ES-I3 (cell line): ENCODE measurements around the gene CD300LD.
"Not testable (repeated sequence)": the region's sequence is repeated elsewhere in the genome, so short reads cannot be mapped to it uniquely, and the experiment has no call there.

Experiments
- H3K36me3 ChIP-seq: 2 replicates; pipeline ENCODE4 v1.6.1; 2013; ENCODE audit warnings: mild to moderate bottlenecking, low read length, control low read depth, moderate library complexity; ENCODE audit not compliant: insufficient read depth
- H3K4me1 ChIP-seq: 2 replicates; pipeline ENCODE4 v1.6.1; 2013; ENCODE audit warnings: mild to moderate bottlenecking, control low read depth, low read length; ENCODE audit not compliant: insufficient read depth
- H3K9ac ChIP-seq: 2 replicates; pipeline ENCODE4 v1.6.1; 2013; ENCODE audit warnings: low read depth, mild to moderate bottlenecking, low read length, moderate library complexity
- H3K9me3 ChIP-seq: 2 replicates; pipeline ENCODE4 v1.6.1; 2013; ENCODE audit warnings: mild to moderate bottlenecking, low read length, moderate library complexity; ENCODE audit not compliant: control insufficient read depth, insufficient read depth

CD300LD gene

GRCh38 chr17:74571621-74572270 lies 20.3 kb downstream of the CD300LD start:
- peaks cover 11% of the 10 kb centered on the region; the same call in 1 of the 2 replicates for H3K4me1 ChIP-seq
- no peaks in the 10 kb centered on the region for H3K36me3 ChIP-seq
- no peaks in the 10 kb centered on the region for H3K9me3 ChIP-seq
- no peak overlapping the region for H3K9ac ChIP-seq

GRCh38 chr17:74569020-74570003 lies 22.8 kb downstream of the CD300LD start:
- Histone ChIP-seq H3K9me3 (no peaks in the 10 kb centered on the region), H3K9ac (no peak overlapping the region), H3K36me3 (no peaks in the 10 kb centered on the region), H3K4me1 (peaks cover 11% of the 10 kb centered on the region; the same call in 1 of the 2 replicates)

- Histone ChIP-seq H3K36me3 (no peaks in the 10 kb centered on the region), H3K9me3 (no peaks in the 10 kb centered on the region), H3K9ac (no peak overlapping the region), H3K4me1 (peaks cover 11% of the 10 kb centered on the region; the same call in 1 of the 2 replicates)
These were observed 23.8 kb downstream of the CD300LD start for GRCh38 chr17:74568106-74568873.

- Histone ChIP-seq H3K4me1 (peaks cover 11% of the 10 kb centered on the region; the same call in 1 of the 2 replicates), H3K36me3 (no peaks in the 10 kb centered on the region), H3K9me3 (no peaks in the 10 kb centered on the region), H3K9ac (no peak within 1 kb of the TSS)
These were observed 24.7 kb downstream of the CD300LD start, which contains the start of gene CD300H for GRCh38 chr17:74567397-74567796. CD300H (minus strand) TSS chr17:74567509.

- Histone ChIP-seq H3K36me3 (no peaks in the 10 kb centered on the region), H3K9ac (no peak overlapping the region), H3K4me1 (peaks cover 11% of the 10 kb centered on the region; the same call in 1 of the 2 replicates), H3K9me3 (no peaks in the 10 kb centered on the region)
These were observed 25.8 kb downstream of the CD300LD start for GRCh38 chr17:74566132-74566753.

- Histone ChIP-seq H3K9me3 (no peaks in the 10 kb centered on the region), H3K4me1 (peaks cover 11% of the 10 kb centered on the region; the same call in 1 of the 2 replicates), H3K9ac (no peak overlapping the region), H3K36me3 (no peaks in the 10 kb centered on the region)
These were observed 27.0 kb downstream of the CD300LD start for GRCh38 chr17:74565126-74565525.

GRCh38 chr17:74563358-74563757 lies 28.7 kb downstream of the CD300LD start:
- no peak overlapping the region for H3K9ac ChIP-seq
- H3K9me3 ChIP-seq = no peaks in the 10 kb centered on the region
- H3K36me3 ChIP-seq = no peaks in the 10 kb centered on the region
- no peaks in the 10 kb centered on the region for H3K4me1 ChIP-seq

- Histone ChIP-seq H3K9ac (no peak overlapping the region), H3K4me1 (no peaks in the 10 kb centered on the region), H3K36me3 (0 out of 2 replicates have a peak, but pooled peaks cover 2% of the 10 kb centered on the region), H3K9me3 (0 out of 2 replicates have a peak, but pooled peaks cover 10% of the 10 kb centered on the region)
These were observed 30.5 kb downstream of the CD300LD start for GRCh38 chr17:74561586-74561985.

- Histone ChIP-seq H3K9ac (no peak overlapping the region), H3K36me3 (0 out of 2 replicates have a peak, but pooled peaks cover 2% of the 10 kb centered on the region), H3K9me3 (0 out of 2 replicates have a peak, but pooled peaks cover 10% of the 10 kb centered on the region), H3K4me1 (no peaks in the 10 kb centered on the region)
These were observed 33.1 kb downstream of the CD300LD start for GRCh38 chr17:74558882-74559519.

- H3K36me3 ChIP-seq, H3K9ac ChIP-seq, H3K4me1 ChIP-seq, H3K9me3 ChIP-seq: not testable (repeated sequence)
These were observed 33.7 kb downstream of the CD300LD start for GRCh38 chr17:74558402-74558801.

GRCh38 chr17:74555427-74555940 lies 36.6 kb downstream of the CD300LD start:
- Histone ChIP-seq H3K9ac (no peak overlapping the region), H3K36me3 (0 out of 2 replicates have a peak, but pooled peaks cover 2% of the 10 kb centered on the region), H3K9me3 (0 out of 2 replicates have a peak, but pooled peaks cover 10% of the 10 kb centered on the region), H3K4me1 (no peaks in the 10 kb centered on the region)

GRCh38 chr17:74554909-74555308 lies 37.2 kb downstream of the CD300LD start:
- Histone ChIP-seq H3K9me3 (0 out of 2 replicates have a peak, but pooled peaks cover 10% of the 10 kb centered on the region), H3K36me3 (0 out of 2 replicates have a peak, but pooled peaks cover 2% of the 10 kb centered on the region), H3K9ac (no peak overlapping the region), H3K4me1 (no peaks in the 10 kb centered on the region)

GRCh38 chr17:74552037-74552436 lies 40.0 kb downstream of the CD300LD start:
- no peaks in the 10 kb centered on the region for H3K9me3 ChIP-seq
- no peaks in the 10 kb centered on the region for H3K4me1 ChIP-seq
- H3K36me3 ChIP-seq = no peaks in the 10 kb centered on the region
- H3K9ac ChIP-seq = no peak overlapping the region
